LNCAP (cell line): ENCODE results near the gene ZNF718.

Source experiments
- TF ChIP-seq, protein P1 (sequence below): fragments of 450-650 bp; IDR thresholded peaks from 2 replicates; pipeline ENCODE4 v1.5.1; 2017; ENCODE audit warnings: mild to moderate bottlenecking

Gene ZNF718

DNA sequence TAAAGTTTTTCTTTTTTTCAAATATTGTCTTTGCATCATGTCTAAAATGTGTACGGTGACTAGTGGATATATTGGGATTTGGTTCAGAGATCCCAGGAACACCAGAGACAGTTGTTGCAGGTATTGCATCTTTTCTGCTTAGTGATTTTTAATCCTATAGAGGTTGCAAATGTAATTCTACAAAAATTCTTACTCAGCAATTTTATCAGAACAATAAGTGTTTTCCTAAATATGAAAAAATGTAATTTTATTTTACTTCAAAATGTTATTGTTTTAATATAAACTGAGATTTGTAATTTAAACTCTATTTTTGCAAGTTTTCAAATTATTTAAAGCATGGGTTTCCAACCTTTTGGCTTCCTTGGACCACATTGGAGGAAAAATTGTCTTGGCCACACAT lies 8.2 kb downstream of the ZNF718 start:
- TF ChIP-seq, protein P1, sequence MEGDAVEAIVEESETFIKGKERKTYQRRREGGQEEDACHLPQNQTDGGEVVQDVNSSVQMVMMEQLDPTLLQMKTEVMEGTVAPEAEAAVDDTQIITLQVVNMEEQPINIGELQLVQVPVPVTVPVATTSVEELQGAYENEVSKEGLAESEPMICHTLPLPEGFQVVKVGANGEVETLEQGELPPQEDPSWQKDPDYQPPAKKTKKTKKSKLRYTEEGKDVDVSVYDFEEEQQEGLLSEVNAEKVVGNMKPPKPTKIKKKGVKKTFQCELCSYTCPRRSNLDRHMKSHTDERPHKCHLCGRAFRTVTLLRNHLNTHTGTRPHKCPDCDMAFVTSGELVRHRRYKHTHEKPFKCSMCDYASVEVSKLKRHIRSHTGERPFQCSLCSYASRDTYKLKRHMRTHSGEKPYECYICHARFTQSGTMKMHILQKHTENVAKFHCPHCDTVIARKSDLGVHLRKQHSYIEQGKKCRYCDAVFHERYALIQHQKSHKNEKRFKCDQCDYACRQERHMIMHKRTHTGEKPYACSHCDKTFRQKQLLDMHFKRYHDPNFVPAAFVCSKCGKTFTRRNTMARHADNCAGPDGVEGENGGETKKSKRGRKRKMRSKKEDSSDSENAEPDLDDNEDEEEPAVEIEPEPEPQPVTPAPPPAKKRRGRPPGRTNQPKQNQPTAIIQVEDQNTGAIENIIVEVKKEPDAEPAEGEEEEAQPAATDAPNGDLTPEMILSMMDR, result no peak

DNA sequence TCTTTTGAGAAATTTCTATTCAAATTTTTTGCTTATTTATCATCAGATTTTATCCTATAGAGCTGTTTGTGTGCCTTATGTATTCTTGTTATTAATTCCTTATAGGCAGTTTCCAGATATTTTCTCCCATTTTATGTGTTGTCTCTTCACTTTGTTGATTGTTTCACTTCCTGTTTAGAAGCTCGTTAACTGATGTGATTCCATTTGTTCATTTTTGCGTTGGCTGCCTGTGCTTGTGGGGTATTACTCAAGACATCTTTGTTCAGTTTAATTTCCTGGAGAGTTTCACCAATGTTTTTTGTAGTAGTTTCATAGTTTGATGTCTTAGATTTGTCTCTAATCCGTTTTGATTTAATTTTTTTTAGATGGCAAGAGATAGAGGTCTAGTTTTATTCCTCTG lies 14.6 kb downstream of the ZNF718 start:
- TF ChIP-seq, protein P1, result no peak

DNA sequence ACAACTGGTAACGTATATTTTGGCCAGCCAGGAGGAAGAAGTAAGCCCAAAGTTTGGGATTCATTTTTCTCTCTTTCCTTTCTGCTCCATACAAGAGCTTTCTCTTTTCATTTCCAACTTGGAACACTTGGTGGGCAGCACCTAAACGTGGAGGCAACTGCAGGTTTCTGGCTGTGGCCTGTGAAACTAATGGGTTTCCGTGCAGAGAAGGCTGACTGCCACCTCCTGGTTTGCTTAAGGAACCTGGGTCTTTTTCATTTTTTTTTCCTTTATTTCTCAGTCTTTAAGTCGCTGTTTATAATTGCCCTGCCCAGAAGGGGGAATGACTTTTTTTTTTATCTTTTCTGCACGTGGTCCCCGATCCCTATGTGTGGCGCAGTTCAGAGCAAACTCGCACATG lies 15.4 kb downstream of the ZNF718 start:
- TF ChIP-seq, protein P1, result no peak

DNA sequence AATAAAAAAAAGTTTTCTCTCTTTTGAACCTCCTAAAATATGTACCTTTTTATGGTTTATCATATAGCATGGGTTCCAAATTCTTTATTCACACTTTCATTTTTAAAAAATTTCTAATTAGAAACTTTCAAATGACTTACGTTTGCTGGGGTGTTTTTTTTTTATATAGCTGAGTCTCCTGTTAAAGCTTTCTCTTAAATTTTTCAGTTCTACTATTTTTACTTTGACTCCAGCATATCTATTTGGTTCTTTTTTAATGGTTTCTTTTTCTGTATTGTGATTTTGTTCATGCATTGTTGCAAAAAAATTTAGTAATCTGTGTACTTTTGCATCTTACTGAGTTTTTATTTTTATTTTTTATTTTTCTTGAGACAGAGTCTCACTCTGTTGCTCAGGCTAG lies 22.3 kb downstream of the ZNF718 start:
- TF ChIP-seq, protein P1, result no peak

DNA sequence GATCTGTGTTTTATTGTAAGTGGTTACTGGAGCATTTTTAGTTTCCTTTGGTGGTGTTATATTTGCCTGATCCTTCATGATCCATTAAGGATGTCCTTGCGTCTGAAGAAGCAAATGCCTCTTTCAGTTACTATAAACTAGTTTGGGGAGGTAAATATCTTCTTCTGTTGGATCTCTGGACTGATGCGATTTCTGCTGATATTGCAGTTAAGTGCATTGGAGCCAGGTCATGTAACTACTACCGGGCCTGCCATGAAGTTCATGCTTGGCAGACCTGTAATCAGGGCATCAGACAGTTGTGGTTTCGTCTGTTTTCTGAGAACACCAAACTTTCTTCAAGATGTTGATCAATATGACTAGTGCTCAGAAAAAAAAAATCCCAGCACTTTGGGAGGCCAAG lies 22.9 kb downstream of the ZNF718 start:
- TF ChIP-seq, protein P1, result no peak

DNA sequence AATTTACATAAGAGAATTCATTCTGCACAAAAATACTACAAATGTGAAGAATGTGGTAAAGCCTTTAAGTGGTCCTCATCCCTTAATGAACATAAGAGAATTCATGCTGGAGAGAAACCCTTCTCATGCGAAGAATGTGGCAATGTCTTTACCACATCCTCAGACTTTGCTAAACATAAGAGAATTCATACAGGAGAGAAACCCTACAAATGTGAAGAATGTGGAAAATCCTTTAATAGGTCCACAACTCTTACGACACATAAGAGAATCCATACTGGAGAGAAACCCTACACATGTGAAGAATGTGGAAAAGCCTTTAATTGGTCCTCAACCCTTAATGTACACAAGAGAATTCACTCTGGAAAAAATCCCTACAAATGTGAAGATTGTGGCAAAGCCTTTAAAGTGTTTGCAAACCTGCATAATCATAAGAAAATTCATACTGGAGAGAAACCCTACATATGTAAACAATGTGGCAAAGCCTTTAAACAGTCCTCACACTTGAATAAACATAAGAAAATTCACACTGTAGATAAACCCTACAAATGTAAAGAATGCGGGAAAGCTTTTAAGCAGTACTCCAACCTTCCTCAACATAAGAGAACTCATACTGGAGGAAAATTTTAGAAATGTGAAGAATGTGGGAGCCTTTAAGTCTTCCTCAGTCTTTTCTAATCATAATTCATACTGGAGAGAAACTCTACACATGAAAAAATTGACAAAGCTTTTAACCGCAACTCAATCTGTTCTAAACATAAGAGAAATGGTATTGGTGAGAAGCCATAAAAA lies 37.4 kb downstream of the ZNF718 start:
- TF ChIP-seq, protein P1, result no peak

DNA sequence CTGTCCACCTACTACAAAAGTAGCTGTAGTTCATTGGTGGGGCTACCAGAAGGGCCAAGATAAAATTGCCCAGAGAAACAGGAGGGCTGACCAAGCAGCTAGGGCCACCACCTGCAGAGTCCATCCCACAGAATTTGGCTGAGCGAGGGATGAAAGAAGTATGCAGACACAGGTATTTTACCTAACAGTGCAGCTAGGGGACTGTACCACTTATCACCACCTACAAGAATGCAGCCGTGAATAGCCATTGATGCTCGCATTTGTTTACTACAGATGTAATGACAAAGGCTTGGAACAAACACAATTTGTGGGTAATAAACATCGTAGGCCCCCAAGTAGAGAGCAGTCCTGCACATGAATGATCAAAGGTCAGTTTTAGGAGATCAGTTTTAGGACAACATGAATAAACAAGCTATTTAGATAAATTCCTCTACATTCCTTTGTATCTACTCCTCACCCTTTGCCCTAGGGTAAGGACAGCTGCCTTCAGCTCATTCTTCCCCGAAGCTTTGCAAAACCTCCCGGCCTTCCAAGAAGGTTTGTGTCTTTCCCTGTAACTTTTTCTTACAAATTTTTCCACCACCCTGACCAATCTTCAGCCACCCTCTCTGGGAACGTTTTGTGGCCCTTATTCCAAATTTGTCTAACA lies 49.5 kb downstream of the ZNF718 start:
- TF ChIP-seq, protein P1, result no peak
